WTC11 (cell line): ENCODE data around the gene ELN.

ENCODE experiments used
- CBFB ChIP-seq: sonication (generic); formaldehyde crosslinking; IDR thresholded peaks from 2 replicates; pipeline ENCODE4 v1.8.1; 2022; ENCODE audit warnings: mild to moderate bottlenecking, low read depth, missing genetic modification reagents
- CREM ChIP-seq: sonication (generic); formaldehyde crosslinking; IDR thresholded peaks from 2 replicates; pipeline ENCODE4 v1.8.1; 2022; ENCODE audit warnings: mild to moderate bottlenecking, missing genetic modification reagents, moderate library complexity
- FOXK1 ChIP-seq: sonication (generic); formaldehyde crosslinking; IDR thresholded peaks from 2 replicates; pipeline ENCODE4 v1.8.0; 2022; ENCODE audit warnings: mild to moderate bottlenecking, moderate library complexity, missing genetic modification reagents
- SMAD4 ChIP-seq: sonication (generic); formaldehyde crosslinking; IDR thresholded peaks from 2 replicates; pipeline ENCODE4 v1.8.0; 2022; ENCODE audit warnings: mild to moderate bottlenecking, missing genetic modification reagents
- SP1 ChIP-seq: sonication (generic); formaldehyde crosslinking; conservative IDR thresholded peaks from 2 replicates; pipeline ENCODE4 v1.8.1; 2022; ENCODE audit warnings: missing genetic modification reagents
- TF ChIP-seq, protein P1 (sequence below): fragments of 200-600 bp; IDR thresholded peaks from 2 replicates; pipeline ENCODE4 v1.8.0; 2022; ENCODE audit warnings: antibody characterized with exemption
- TF ChIP-seq, protein P2 (sequence below): fragments of 250-450 bp; sonication (Bioruptor Pico); IDR thresholded peaks from 2 replicates; pipeline ENCODE4 v1.9.0; 2021; ENCODE audit warnings: moderate library complexity, mild to moderate bottlenecking, inconsistent platforms, borderline replicate concordance
- TF ChIP-seq, protein P3 (sequence below): sonication (generic); formaldehyde crosslinking; IDR thresholded peaks from 2 replicates; pipeline ENCODE4 v1.8.0; 2022; ENCODE audit warnings: mild to moderate bottlenecking, missing genetic modification reagents

DNA sequence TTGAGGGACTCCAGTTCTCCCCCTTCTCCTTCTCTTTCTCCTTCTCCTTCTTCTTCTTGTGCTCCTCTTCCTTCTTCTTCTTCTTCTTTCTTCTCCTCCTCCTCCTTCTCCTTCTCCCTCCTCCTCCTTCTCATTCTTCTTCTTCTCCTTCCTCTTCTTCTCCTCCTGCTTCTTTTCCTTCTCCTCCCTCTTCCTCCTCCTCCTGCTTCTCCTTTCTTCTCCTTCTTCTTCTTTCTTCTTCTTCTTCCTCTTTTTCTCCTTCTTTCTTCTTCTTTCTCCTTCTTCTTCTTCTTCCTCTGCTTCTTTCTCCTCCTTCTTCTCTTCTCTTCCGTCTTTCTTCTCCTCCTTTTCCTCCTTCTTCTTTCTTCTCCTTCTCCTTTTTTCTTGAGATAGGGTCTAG is 30.0 kb downstream of the ELN start:
- TF ChIP-seq, protein P1, sequence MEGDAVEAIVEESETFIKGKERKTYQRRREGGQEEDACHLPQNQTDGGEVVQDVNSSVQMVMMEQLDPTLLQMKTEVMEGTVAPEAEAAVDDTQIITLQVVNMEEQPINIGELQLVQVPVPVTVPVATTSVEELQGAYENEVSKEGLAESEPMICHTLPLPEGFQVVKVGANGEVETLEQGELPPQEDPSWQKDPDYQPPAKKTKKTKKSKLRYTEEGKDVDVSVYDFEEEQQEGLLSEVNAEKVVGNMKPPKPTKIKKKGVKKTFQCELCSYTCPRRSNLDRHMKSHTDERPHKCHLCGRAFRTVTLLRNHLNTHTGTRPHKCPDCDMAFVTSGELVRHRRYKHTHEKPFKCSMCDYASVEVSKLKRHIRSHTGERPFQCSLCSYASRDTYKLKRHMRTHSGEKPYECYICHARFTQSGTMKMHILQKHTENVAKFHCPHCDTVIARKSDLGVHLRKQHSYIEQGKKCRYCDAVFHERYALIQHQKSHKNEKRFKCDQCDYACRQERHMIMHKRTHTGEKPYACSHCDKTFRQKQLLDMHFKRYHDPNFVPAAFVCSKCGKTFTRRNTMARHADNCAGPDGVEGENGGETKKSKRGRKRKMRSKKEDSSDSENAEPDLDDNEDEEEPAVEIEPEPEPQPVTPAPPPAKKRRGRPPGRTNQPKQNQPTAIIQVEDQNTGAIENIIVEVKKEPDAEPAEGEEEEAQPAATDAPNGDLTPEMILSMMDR: no peak
- TF ChIP-seq CBFB (CRISPR knock-in tag) (no peak), CREM (CRISPR knock-in tag) (no peak), FOXK1 (CRISPR knock-in tag) (no peak), SP1 (no peak), SMAD4 (CRISPR knock-in tag) (no peak)
- TF ChIP-seq, protein P2, sequence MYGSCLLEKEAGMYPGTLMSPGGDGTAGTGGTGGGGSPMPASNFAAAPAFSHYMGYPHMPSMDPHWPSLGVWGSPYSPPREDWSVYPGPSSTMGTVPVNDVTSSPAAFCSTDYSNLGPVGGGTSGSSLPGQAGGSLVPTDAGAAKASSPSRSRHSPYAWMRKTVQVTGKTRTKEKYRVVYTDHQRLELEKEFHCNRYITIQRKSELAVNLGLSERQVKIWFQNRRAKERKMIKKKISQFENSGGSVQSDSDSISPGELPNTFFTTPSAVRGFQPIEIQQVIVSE (CRISPR knock-in tag): no peak
- TF ChIP-seq, protein P3, sequence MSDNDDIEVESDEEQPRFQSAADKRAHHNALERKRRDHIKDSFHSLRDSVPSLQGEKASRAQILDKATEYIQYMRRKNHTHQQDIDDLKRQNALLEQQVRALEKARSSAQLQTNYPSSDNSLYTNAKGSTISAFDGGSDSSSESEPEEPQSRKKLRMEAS (CRISPR knock-in tag): no peak
